GM12878 (cell line): ENCODE data around the gene MYBPC2. TPM values are rescaled to one million over a fixed set of nuclear protein-coding genes. Genes with fewer than 3 reads are reported as not detected.

Source experiments
- ATAC-seq: fragments of 200-7000 bp; cut with Tn5 transposase; 3 replicates; pipeline ENCODE4 v1.9.1; 2020; ENCODE audit warnings: mild to moderate bottlenecking, moderate library complexity
- BruUV-seq: library from RNA; stranded (reverse); fragments of 400-500 nt; replicated peaks from 2 replicates; lab custom pipeline; 2021; lab: Mats Ljungman, UMichigan
- CTCF ChIA-PET: fragments of 300-600 bp; sonication (Branson Sonifier 250); formaldehyde crosslinking; extraction: SDS; loops from one replicate; lab custom pipeline; 2021; ENCODE audit warnings: inconsistent platforms; lab: Yijun Ruan, JAX
- POLR2A ChIA-PET: fragments of 350-600 bp; formaldehyde crosslinking; extraction: SDS; loops from one replicate; lab custom pipeline; 2021; ENCODE audit warnings: inconsistent platforms; lab: Charles Lee
- RAD21 ChIA-PET: fragments of 300-600 bp; sonication (Branson Sonifier 250); formaldehyde crosslinking; loops from one replicate; lab custom pipeline; 2023; ENCODE audit warnings: antibody characterized with exemption; ENCODE audit not compliant: unreplicated experiment; lab: Charles Lee
- SMC1A ChIA-PET: fragments of 300-600 bp; sonication (Branson Sonifier 250); formaldehyde crosslinking; loops from one replicate; lab custom pipeline; 2023; ENCODE audit not compliant: unreplicated experiment, uncharacterized antibody; lab: Charles Lee
- DNase-seq: peaks from one replicate; pipeline ENCODE4 v3.0.0-alpha.2; 2011; ENCODE audit warnings: low read depth, low spot score
- FAIRE-seq: peaks from 3 replicates; lab custom pipeline; 2011; peaks lifted over from hg19 to GRCh38; lab: Jason Lieb, UNC
- H2AFZ ChIP-seq: 2 replicates; pipeline ENCODE4 v1.6.0; 2011; ENCODE audit warnings: low read depth, low read length, control low read depth; ENCODE audit not compliant: control insufficient read depth
- H3K27ac ChIP-seq: 2 replicates; pipeline ENCODE4 v1.5.1; 2011; ENCODE audit warnings: control low read depth; ENCODE audit not compliant: control insufficient read depth, insufficient read depth
- H3K27me3 ChIP-seq, 2 experiments: replicated peaks in 1 of 2; 2 replicates each; pipeline versions ENCODE4 v1.6.0 to v1.6.1; 2011; ENCODE audit warnings: low read length in 1 of 2; ENCODE audit not compliant: control insufficient read depth in 2 of 2, insufficient read depth in 2 of 2
- H3K36me3 ChIP-seq, 2 experiments: 2 replicates each; pipeline ENCODE4 v1.5.1; 2011; ENCODE audit warnings: low read length in 1 of 2; ENCODE audit not compliant: control insufficient read depth in 2 of 2, insufficient read depth in 2 of 2
- H3K4me1 ChIP-seq: 2 replicates; pipeline ENCODE4 v1.6.1; 2011; ENCODE audit warnings: mild to moderate bottlenecking, low read length, moderate library complexity, mixed read lengths; ENCODE audit not compliant: control insufficient read depth, insufficient read depth
- H3K4me2 ChIP-seq: 2 replicates; pipeline ENCODE4 v1.6.0; 2011; ENCODE audit warnings: control low read depth; ENCODE audit not compliant: control insufficient read depth, insufficient read depth
- H3K4me3 ChIP-seq: fragments of 200-600 bp; sonication (generic); 2 replicates; pipeline ENCODE4 v1.5.1; 2016
- H3K79me2 ChIP-seq: 2 replicates; pipeline ENCODE4 v1.6.0; 2011; ENCODE audit warnings: low read length; ENCODE audit not compliant: control insufficient read depth, insufficient read depth
- H3K9ac ChIP-seq: 2 replicates; pipeline ENCODE4 v1.8.0; 2011; ENCODE audit warnings: low read length, control low read depth, mixed read lengths; ENCODE audit not compliant: control insufficient read depth, insufficient read depth
- H3K9me3 ChIP-seq: replicated peaks from 3 replicates; pipeline ENCODE4 v1.5.1; 2011; ENCODE audit warnings: mild to moderate bottlenecking, low read length; ENCODE audit not compliant: control insufficient read depth, insufficient read depth
- H4K20me1 ChIP-seq: 2 replicates; pipeline ENCODE4 v1.6.0; 2011; ENCODE audit not compliant: control insufficient read depth, insufficient read depth
- ATF3 ChIP-seq: IDR thresholded peaks from 2 replicates; pipeline ENCODE4 v1.6.1; 2011; ENCODE audit warnings: low read depth, mild to moderate bottlenecking, low read length, moderate library complexity, borderline replicate concordance; ENCODE audit errors: extremely low read depth
- MAX ChIP-seq: IDR thresholded peaks from 2 replicates; pipeline ENCODE4 v1.6.1; 2012; ENCODE audit warnings: low read depth, low read length, improper control_type of control experiment
- MEF2B ChIP-seq: fragments of 450-650 bp; IDR thresholded peaks from 2 replicates; pipeline ENCODE4 v1.6.1; 2018; ENCODE audit warnings: mild to moderate bottlenecking, moderate library complexity; ENCODE audit not compliant: partially characterized antibody, poor library complexity, severe bottlenecking
- MLLT1 ChIP-seq: fragments of 450-650 bp; IDR thresholded peaks from 2 replicates; pipeline ENCODE4 v1.6.1; 2016; ENCODE audit warnings: mild to moderate bottlenecking
- MYB ChIP-seq: fragments of 150-350 bp; IDR thresholded peaks from 2 replicates; pipeline ENCODE4 v1.6.1; 2014; ENCODE audit warnings: mild to moderate bottlenecking, low read depth, low read length, borderline replicate concordance
- PAX5 ChIP-seq: IDR thresholded peaks from 2 replicates; pipeline ENCODE4 v1.6.1; 2011; ENCODE audit warnings: low read depth, low read length, borderline replicate concordance
- RAD51 ChIP-seq: fragments of 450-650 bp; IDR thresholded peaks from 2 replicates; pipeline ENCODE4 v1.6.1; 2016; ENCODE audit warnings: moderate library complexity, mild to moderate bottlenecking, inconsistent platforms
- RCOR1 ChIP-seq: conservative IDR thresholded peaks from 2 replicates; pipeline ENCODE4 v1.6.1; 2012; ENCODE audit warnings: low read depth, low read length, improper control_type of control experiment
- SIX5 ChIP-seq: IDR thresholded peaks from 2 replicates; pipeline ENCODE4 v1.6.1; 2011; ENCODE audit warnings: mild to moderate bottlenecking, low read depth, low read length, moderate library complexity; ENCODE audit not compliant: severe bottlenecking
- TARDBP ChIP-seq: IDR thresholded peaks from 2 replicates; pipeline ENCODE4 v1.6.1; 2016; ENCODE audit warnings: borderline replicate concordance
- USF2 ChIP-seq: IDR thresholded peaks from 2 replicates; pipeline ENCODE4 v1.6.1; 2011; ENCODE audit warnings: low read depth, low read length, improper control_type of control experiment, borderline replicate concordance
- ZBTB40 ChIP-seq: fragments of 450-650 bp; IDR thresholded peaks from 2 replicates; pipeline ENCODE4 v1.6.1; 2016; ENCODE audit warnings: mild to moderate bottlenecking, moderate library complexity, borderline replicate concordance
- ZNF24 ChIP-seq: fragments of 450-650 bp; IDR thresholded peaks from 2 replicates; pipeline ENCODE4 v1.6.1; 2017; ENCODE audit warnings: antibody characterized with exemption, mild to moderate bottlenecking
- WGBS: methylation state at CpG from one replicate; pipeline ENCODE4 v1.1.6; 2016; ENCODE audit warnings: low lambda C conversion rate; ENCODE audit not compliant: insufficient replicate concordance, insufficient coverage; ENCODE audit errors: missing lambda C conversion rate; 5-methylcytosine and 5-hydroxymethylcytosine counted together
- in situ Hi-C: fragments of 300-500 bp; cut with MboI; formaldehyde crosslinking; loops from 9 replicates; pipeline ENCODE4 v1.14.3; 2018; ENCODE audit warnings: mixed read lengths
- intact Hi-C: fragments of 100-400 bp; cut with micrococcal nuclease; formaldehyde crosslinking; loops from one replicate; pipeline ENCODE4 v1.14.2; 2022; ENCODE audit not compliant: unreplicated experiment
- polyA plus RNA-seq, 11 experiments: library from polyadenylated mRNA; depleted of rRNA in 4 of 11; unstranded in 6 of 11; stranded (reverse) in 5 of 11; fragments of >200 nt; fragmentation: Nextera tagmentation in 4 of 11; fragmentation: Illumina TruSeq in 1 of 11; extraction: Ambion mirVana in 4 of 11; extraction: Trizol in 1 of 11; gene quantifications; 1 replicate in 1 of 11; 2 replicates in 10 of 11; pipeline versions ENCODE4 v1.2.1 to v1.2.3, GENCODE V29; 2011 to 2016; ENCODE audit warnings: inconsistent platforms in 2 of 11, missing spikeins in 2 of 11, low read depth in 1 of 11
- total RNA-seq, 4 experiments: library from RNA; depleted of rRNA in 3 of 4; stranded (reverse); fragments of >200 nt in 3 of 4; fragmentation: Illumina TruSeq in 1 of 4; extraction: Trizol in 1 of 4; gene quantifications; 2 replicates each; pipeline versions ENCODE4 v1.2.1 to v1.2.3, GENCODE V29; 2013 to 2021

The MYBPC2 gene
- total and polyA plus RNA-seq, 10 of the 15 experiments (the other 5 are each of a cell fraction or from before 2014, with no cell fraction given): 0.09 to 2.6 (median 0.61) TPM

GRCh38 chr19:50387176-50387867 lies 45.4 kb upstream of the MYBPC2 start:
- ATAC-seq: no peak
- Histone ChIP-seq H3K27ac (no peak overlapping the region), H3K4me3 (no peak overlapping the region), H3K4me1 (peaks cover 3% of the 10 kb centered on the region; the same call in 1 of the 2 replicates), H3K9me3 (no peaks in the 10 kb centered on the region), H3K27me3 (no peaks in the 10 kb centered on the region), H3K9ac (no peak overlapping the region), H4K20me1 (no peaks in the 10 kb centered on the region), H3K79me2 (peaks cover 24% of the 10 kb centered on the region), H3K36me3 (peaks cover 8 to 11% of the 10 kb centered on the region in 2 experiments; a peak in 3 of 4 replicates), H3K4me2 (no peak overlapping the region), H2AFZ (no peak overlapping the region)
- ChIA-PET CTCF (interaction anchor here (2.9 kb wide), 1 partner anchor 28 kb away, joined by 17 read pairs; no protein-coding TSS in a partner anchor), RAD21 (interaction anchor here (1.1 to 1.6 kb wide), 2 partner anchors 73 kb away, joined by 3 to 6 read pairs; no protein-coding TSS in a partner anchor), SMC1A (interaction anchor here (1.0 kb wide), 1 partner anchor 13 kb away, joined by 3 read pairs; no protein-coding TSS in a partner anchor), POLR2A (interaction anchor here (0.9 kb wide), 1 partner anchor 31 kb away, joined by 3 read pairs; the partner anchor contains the start of gene SPIB)
- intact Hi-C loops (no loop called here), in situ Hi-C loops (no loop called here)
- no peak for FAIRE-seq
- WGBS: 94% methylated on average over 21 of the region's 21 CpGs
- no peak for DNase-seq
- no TSS peak for BruUV-seq
- TF ChIP-seq SIX5 (no peak), ATF3 (no peak), MEF2B (no peak), PAX5 (no peak), ZNF24 (no peak), MAX (no peak), RAD51 (no peak), RCOR1 (no peak), ZBTB40 (no peak), MLLT1 (no peak), USF2 (no peak), TARDBP (no peak), MYB (no peak)
